ENCODE results near the gene RMDN2. TPM values are rescaled to one million over a fixed set of nuclear protein-coding genes. Genes with fewer than 3 reads are reported as not detected.

The RMDN2 gene
- total RNA-seq, 1 experiment from 2014 or later: 5.3 TPM

- intact Hi-C loops (cut with micrococcal nuclease; ENCODE audit: unreplicated experiment): no loop called here
- ChIA-PET CTCF (no interaction called here), POLR2A (ENCODE audit: unreplicated experiment) (no interaction called here)
- no peak overlapping the region for H3K4me3 ChIP-seq
- H3K9me2 ChIP-seq (ENCODE audit: insufficient read depth): no peaks in the 10 kb centered on the region
- H3K27me3 ChIP-seq (ENCODE audit: insufficient read depth, low read depth): no peaks in the 10 kb centered on the region
- no TSS peak for BruUV-seq (replicated peaks)
- H3K79me2 ChIP-seq (ENCODE audit: low read depth): no peaks in the 10 kb centered on the region
- no peaks in the 10 kb centered on the region for H3K9me3 ChIP-seq (ENCODE audit: insufficient read depth, low read depth)
- no peak for TF ChIP-seq CTCF (conservative IDR thresholded peaks at IDR 0.05)
- TF ChIP-seq EZH2 (IDR thresholded peaks at IDR 0.05; ENCODE audit: low read depth): no peak
- no peaks in the 10 kb centered on the region for H3K36me3 ChIP-seq (ENCODE audit: low read depth)
- H3K27ac ChIP-seq: no peak overlapping the region
- H4K20me1 ChIP-seq (ENCODE audit: insufficient read depth): no peaks in the 10 kb centered on the region
- no peaks in the 10 kb centered on the region for H3F3A ChIP-seq (ENCODE audit: insufficient read depth, low read depth)
- DNase-seq: no peak
- H2AFZ ChIP-seq: no peak overlapping the region; the same call in 1 of the 2 replicates
- no peak overlapping the region for H3K4me2 ChIP-seq
- H3K4me1 ChIP-seq (replicated peaks; ENCODE audit: insufficient read depth): no peaks in the 10 kb centered on the region
These were observed 107.9 kb downstream of the RMDN2 start for GRCh38 chr2:38032946-38033345.

GRCh38 chr2:38033646-38034045 lies 108.6 kb downstream of the RMDN2 start:
- ChIA-PET CTCF (no interaction called here), POLR2A (ENCODE audit: unreplicated experiment) (no interaction called here)
- no TSS peak for BruUV-seq (replicated peaks)
- Histone ChIP-seq H2AFZ (no peak overlapping the region), H3K36me3 (ENCODE audit: low read depth) (no peaks in the 10 kb centered on the region), H3K4me3 (no peak overlapping the region), H3K27me3 (ENCODE audit: insufficient read depth, low read depth) (no peaks in the 10 kb centered on the region), H3K9me3 (ENCODE audit: insufficient read depth, low read depth) (no peaks in the 10 kb centered on the region), H3K27ac (no peak overlapping the region), H3K79me2 (ENCODE audit: low read depth) (no peaks in the 10 kb centered on the region), H3F3A (ENCODE audit: insufficient read depth, low read depth) (no peaks in the 10 kb centered on the region), H4K20me1 (ENCODE audit: insufficient read depth) (no peaks in the 10 kb centered on the region), H3K4me2 (no peak overlapping the region), H3K4me1 (replicated peaks; ENCODE audit: insufficient read depth) (no peaks in the 10 kb centered on the region), H3K9me2 (ENCODE audit: insufficient read depth) (no peaks in the 10 kb centered on the region)
- intact Hi-C loops (cut with micrococcal nuclease; ENCODE audit: unreplicated experiment): no loop called here
- TF ChIP-seq CTCF (conservative IDR thresholded peaks at IDR 0.05) (no peak), EZH2 (IDR thresholded peaks at IDR 0.05; ENCODE audit: low read depth) (no peak)
- no peak for DNase-seq

- no peaks in the 10 kb centered on the region for H3K79me2 ChIP-seq (ENCODE audit: low read depth)
- no peaks in the 10 kb centered on the region for H3F3A ChIP-seq (ENCODE audit: insufficient read depth, low read depth)
- BruUV-seq (replicated peaks): no TSS peak
- no peak for DNase-seq
- no peaks in the 10 kb centered on the region for H3K36me3 ChIP-seq (ENCODE audit: low read depth)
- H3K9me2 ChIP-seq (ENCODE audit: insufficient read depth): no peaks in the 10 kb centered on the region
- peaks cover 5% of the 10 kb centered on the region; the same call in 1 of the 2 replicates for H3K4me1 ChIP-seq (replicated peaks; ENCODE audit: insufficient read depth)
- intact Hi-C loops (cut with micrococcal nuclease; ENCODE audit: unreplicated experiment): no loop called here
- no peaks in the 10 kb centered on the region for H3K27me3 ChIP-seq (ENCODE audit: insufficient read depth, low read depth)
- H3K27ac ChIP-seq: no peak overlapping the region
- TF ChIP-seq EZH2 (IDR thresholded peaks at IDR 0.05; ENCODE audit: low read depth): no peak
- H3K4me2 ChIP-seq: no peak overlapping the region
- H3K4me3 ChIP-seq: no peak overlapping the region
- ChIA-PET POLR2A (ENCODE audit: unreplicated experiment) (no interaction called here), CTCF (no interaction called here)
- no peaks in the 10 kb centered on the region for H4K20me1 ChIP-seq (ENCODE audit: insufficient read depth)
- H3K9me3 ChIP-seq (ENCODE audit: insufficient read depth, low read depth): no peaks in the 10 kb centered on the region
- no peak overlapping the region for H2AFZ ChIP-seq
These were observed 110.9 kb downstream of the RMDN2 start for GRCh38 chr2:38035968-38036367.

- H3K9me2 ChIP-seq (ENCODE audit: insufficient read depth): no peaks in the 10 kb centered on the region
- BruUV-seq (replicated peaks): no TSS peak
- no peak for DNase-seq
- ChIA-PET POLR2A (ENCODE audit: unreplicated experiment) (no interaction called here), CTCF (no interaction called here)
- H3F3A ChIP-seq (ENCODE audit: insufficient read depth, low read depth): no peaks in the 10 kb centered on the region
- no peak overlapping the region for H3K27ac ChIP-seq
- no peaks in the 10 kb centered on the region for H3K79me2 ChIP-seq (ENCODE audit: low read depth)
- no peaks in the 10 kb centered on the region for H3K36me3 ChIP-seq (ENCODE audit: low read depth)
- no peak overlapping the region for H3K4me3 ChIP-seq
- H3K4me2 ChIP-seq: no peak overlapping the region
- intact Hi-C loops (cut with micrococcal nuclease; ENCODE audit: unreplicated experiment): no loop called here
- peaks cover 5% of the 10 kb centered on the region; the same call in 1 of the 2 replicates for H3K4me1 ChIP-seq (replicated peaks; ENCODE audit: insufficient read depth)
- TF ChIP-seq CTCF (conservative IDR thresholded peaks at IDR 0.05) (no peak), EZH2 (IDR thresholded peaks at IDR 0.05; ENCODE audit: low read depth) (no peak)
- H2AFZ ChIP-seq: no peak overlapping the region
- H3K27me3 ChIP-seq (ENCODE audit: insufficient read depth, low read depth): no peaks in the 10 kb centered on the region
- H3K9me3 ChIP-seq (ENCODE audit: insufficient read depth, low read depth): no peaks in the 10 kb centered on the region
- no peaks in the 10 kb centered on the region for H4K20me1 ChIP-seq (ENCODE audit: insufficient read depth)
These were observed 112.2 kb downstream of the RMDN2 start for GRCh38 chr2:38037325-38037724.
